ENCODE measurements around the gene EPAS1.

EPAS1 gene

GRCh38 chr2:46309052-46309953 is 12.1 kb downstream of the EPAS1 start:
- no peak for TF ChIP-seq CTCF (IDR thresholded peaks at IDR 0.05; ENCODE audit: insufficient read depth, low read depth, low read length, missing control alignments)
- DNase-seq (ENCODE audit: low read depth): peak; percentile 98
- no peak overlapping the region for H3K4me3 ChIP-seq (ENCODE audit: low read length)

GRCh38 chr2:46310446-46310845 is 13.2 kb downstream of the EPAS1 start:
- no peak for DNase-seq (ENCODE audit: low read depth)
- TF ChIP-seq CTCF (IDR thresholded peaks at IDR 0.05; ENCODE audit: insufficient read depth, low read depth, low read length, missing control alignments): no peak
- no peak overlapping the region for H3K4me3 ChIP-seq (ENCODE audit: low read length)

- TF ChIP-seq CTCF (IDR thresholded peaks at IDR 0.05; ENCODE audit: insufficient read depth, low read depth, low read length, missing control alignments): no peak
- H3K4me3 ChIP-seq (ENCODE audit: low read length): no peak overlapping the region
- no peak for DNase-seq (ENCODE audit: low read depth)
These were observed 14.5 kb downstream of the EPAS1 start for GRCh38 chr2:46311651-46312223.

GRCh38 chr2:46313063-46313462 is 15.9 kb downstream of the EPAS1 start:
- H3K4me3 ChIP-seq (ENCODE audit: low read length): no peak overlapping the region
- no peak for DNase-seq (ENCODE audit: low read depth)
- no peak for TF ChIP-seq CTCF (IDR thresholded peaks at IDR 0.05; ENCODE audit: insufficient read depth, low read depth, low read length, missing control alignments)

- no peak for DNase-seq (ENCODE audit: low read depth)
- no peak for TF ChIP-seq CTCF (IDR thresholded peaks at IDR 0.05; ENCODE audit: insufficient read depth, low read depth, low read length, missing control alignments)
- no peak overlapping the region for H3K4me3 ChIP-seq (ENCODE audit: low read length)
These were observed 17.0 kb downstream of the EPAS1 start for GRCh38 chr2:46314065-46314835.

GRCh38 chr2:46315103-46315890 is 18.1 kb downstream of the EPAS1 start:
- H3K4me3 ChIP-seq (ENCODE audit: low read length): no peak overlapping the region
- no peak for TF ChIP-seq CTCF (IDR thresholded peaks at IDR 0.05; ENCODE audit: insufficient read depth, low read depth, low read length, missing control alignments)
- peak; percentile 97 for DNase-seq (ENCODE audit: low read depth)

All from epithelial cell of esophagus (primary cell).